ENCODE results near the gene FZD8.

DNA sequence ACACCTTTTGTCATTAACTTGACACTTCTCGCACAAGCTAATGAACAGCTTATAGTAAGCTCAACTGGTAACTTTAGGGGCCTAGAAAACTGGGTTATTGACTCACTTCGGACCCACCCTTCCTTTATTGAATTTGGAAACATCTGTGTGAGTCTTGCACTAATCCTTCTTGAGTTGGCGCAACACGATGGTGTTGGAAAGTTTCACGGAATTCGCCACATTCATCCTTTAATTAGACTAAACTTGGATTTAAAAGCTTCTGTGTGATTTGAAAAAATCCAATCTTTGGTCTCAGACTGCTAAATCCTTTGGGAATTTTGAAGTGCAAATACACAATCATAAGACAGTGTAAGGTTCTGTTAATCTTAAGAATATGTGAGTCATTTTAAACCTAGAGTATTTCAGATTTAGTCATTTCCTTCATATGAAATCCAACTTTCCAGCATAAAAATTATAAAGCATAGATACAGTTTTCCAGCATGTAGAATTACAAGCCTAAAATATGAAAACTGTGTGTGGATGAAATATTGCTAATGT, 15.1 kb downstream of the FZD8 start:
- TF ChIP-seq, protein P1, sequence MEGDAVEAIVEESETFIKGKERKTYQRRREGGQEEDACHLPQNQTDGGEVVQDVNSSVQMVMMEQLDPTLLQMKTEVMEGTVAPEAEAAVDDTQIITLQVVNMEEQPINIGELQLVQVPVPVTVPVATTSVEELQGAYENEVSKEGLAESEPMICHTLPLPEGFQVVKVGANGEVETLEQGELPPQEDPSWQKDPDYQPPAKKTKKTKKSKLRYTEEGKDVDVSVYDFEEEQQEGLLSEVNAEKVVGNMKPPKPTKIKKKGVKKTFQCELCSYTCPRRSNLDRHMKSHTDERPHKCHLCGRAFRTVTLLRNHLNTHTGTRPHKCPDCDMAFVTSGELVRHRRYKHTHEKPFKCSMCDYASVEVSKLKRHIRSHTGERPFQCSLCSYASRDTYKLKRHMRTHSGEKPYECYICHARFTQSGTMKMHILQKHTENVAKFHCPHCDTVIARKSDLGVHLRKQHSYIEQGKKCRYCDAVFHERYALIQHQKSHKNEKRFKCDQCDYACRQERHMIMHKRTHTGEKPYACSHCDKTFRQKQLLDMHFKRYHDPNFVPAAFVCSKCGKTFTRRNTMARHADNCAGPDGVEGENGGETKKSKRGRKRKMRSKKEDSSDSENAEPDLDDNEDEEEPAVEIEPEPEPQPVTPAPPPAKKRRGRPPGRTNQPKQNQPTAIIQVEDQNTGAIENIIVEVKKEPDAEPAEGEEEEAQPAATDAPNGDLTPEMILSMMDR (IDR thresholded peaks at IDR 0.05): no peak
- TF ChIP-seq EP300 (IDR thresholded peaks at IDR 0.05) (no peak), POLR2A (IDR thresholded peaks at IDR 0.05) (no peak), POLR2AphosphoS5 (IDR thresholded peaks at IDR 0.05) (no peak)
